Suprapubic skin (tissue), 4 donors: ENCODE data around the gene CAVIN3.

Experiments
- CTCF ChIP-seq, 2 donors: fragments of 200-600 bp in 1 of 2; fragments of 450-650 bp in 1 of 2; sonication (generic) in 1 of 2; IDR thresholded peaks; one replicate each; pipeline ENCODE4 v1.5.1; 2016 to 2019; ENCODE audit warnings: antibody characterized with exemption in 2 of 2, mild to moderate bottlenecking in 1 of 2, moderate library complexity in 1 of 2
- EP300 ChIP-seq: sonication (generic); formaldehyde crosslinking; IDR thresholded peaks from one replicate; pipeline ENCODE4 v1.6.1; 2017; ENCODE audit warnings: antibody characterized with exemption
- POLR2A ChIP-seq, 2 donors: fragments of 450-650 bp; IDR thresholded peaks; one replicate each; pipeline ENCODE4 v1.6.1; 2017; ENCODE audit warnings: antibody characterized with exemption in 2 of 2, mild to moderate bottlenecking in 2 of 2, moderate library complexity in 2 of 2
- POLR2AphosphoS5 ChIP-seq, 3 donors: sonication (generic); formaldehyde crosslinking; IDR thresholded peaks; one replicate each; pipeline ENCODE4 v1.6.1; 2017; ENCODE audit warnings: antibody characterized with exemption in 3 of 3

- TF ChIP-seq POLR2A (IDR thresholded peaks at IDR 0.05) (no peak), EP300 (no peak), POLR2AphosphoS5 (IDR thresholded peaks at IDR 0.05) (no peak), CTCF (IDR thresholded peaks at IDR 0.05) (no peak)
These were observed 1.1 kb downstream of the CAVIN3 start for GRCh38 chr11:6319001-6319703.
